Smooth muscle cell of the brain vasculature (primary cell): Measurements from ENCODE around the gene G2E3.
"Not testable (repeated sequence)": the region's sequence is repeated elsewhere in the genome, so short reads cannot be mapped to it uniquely, and the experiment has no call there.

Experiments
- DNase-seq: peaks from one replicate; pipeline ENCODE4 v3.0.0-alpha.2; 2012; ENCODE audit warnings: low read depth, low spot score

The G2E3 gene

DNA sequence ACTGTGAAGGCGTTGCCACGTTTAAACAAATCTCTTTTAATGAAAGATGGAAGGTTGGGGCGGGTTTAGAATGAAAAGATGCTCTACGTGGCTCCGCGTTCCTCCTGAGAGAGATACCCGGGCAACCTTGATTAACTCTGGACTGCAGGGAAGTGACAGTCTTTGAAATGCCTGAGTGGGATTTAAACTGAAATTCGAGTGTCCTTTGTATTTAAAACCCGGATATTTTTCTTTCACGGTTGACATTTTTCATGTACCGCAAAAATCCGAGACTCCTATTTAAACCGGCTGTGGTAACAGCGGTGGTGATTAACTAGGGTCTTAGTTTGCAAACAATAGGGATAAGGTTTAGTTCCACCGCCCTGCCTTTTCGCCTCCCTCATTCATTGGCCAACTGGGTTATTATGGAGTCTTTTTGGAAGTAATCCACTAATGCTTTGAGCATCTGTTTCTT is 707 bp downstream of the G2E3 start:
- no peak for DNase-seq

DNA sequence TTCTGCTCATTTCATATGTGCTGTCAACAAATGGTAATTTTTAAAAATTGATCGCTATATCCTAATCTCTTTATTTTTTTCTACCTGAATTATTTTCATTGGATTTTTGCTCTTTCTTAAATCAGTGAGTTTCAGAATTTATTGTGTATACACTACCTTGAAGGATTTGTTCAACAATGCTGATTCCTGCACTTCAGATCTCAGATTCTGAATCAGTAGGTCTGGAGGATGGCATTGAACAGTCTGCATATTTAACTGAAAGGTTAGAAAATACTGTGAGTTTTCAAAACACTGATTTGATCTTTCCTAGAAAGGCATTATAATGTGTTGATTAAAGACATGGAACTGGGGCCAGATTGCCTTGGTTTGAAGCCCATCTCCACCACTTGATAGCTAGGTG is 1.6 kb downstream of the G2E3 start:
- DNase-seq = no peak

DNA sequence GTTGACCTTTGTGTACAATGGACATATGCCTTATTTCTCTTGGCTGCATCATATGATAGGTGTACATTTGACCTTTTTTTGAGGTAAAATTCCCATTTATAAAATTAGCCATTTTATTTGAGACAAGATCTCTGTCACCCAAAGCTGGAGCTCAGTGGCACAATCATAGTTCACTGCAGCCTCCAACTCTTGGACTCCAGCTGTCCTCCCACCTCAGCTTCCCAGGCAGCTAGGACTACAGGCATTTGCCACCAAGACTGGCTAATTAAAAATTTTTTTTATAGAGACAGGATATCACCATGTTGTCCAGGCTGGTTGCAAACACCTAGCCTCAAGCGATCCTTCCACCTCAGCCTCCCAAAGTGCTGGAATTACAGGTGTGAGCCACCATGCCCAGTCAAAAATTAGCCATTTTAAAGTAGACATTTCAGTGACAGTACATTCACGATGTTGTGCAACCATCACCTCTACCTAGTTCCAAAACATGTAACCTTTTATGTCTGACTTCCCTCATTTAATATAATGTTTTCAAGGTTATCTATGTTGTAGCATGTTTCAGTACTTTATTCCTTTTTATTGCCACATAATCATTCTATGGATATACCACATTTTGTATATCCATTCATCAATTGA is 5.4 kb downstream of the G2E3 start:
- no peak for DNase-seq

DNA sequence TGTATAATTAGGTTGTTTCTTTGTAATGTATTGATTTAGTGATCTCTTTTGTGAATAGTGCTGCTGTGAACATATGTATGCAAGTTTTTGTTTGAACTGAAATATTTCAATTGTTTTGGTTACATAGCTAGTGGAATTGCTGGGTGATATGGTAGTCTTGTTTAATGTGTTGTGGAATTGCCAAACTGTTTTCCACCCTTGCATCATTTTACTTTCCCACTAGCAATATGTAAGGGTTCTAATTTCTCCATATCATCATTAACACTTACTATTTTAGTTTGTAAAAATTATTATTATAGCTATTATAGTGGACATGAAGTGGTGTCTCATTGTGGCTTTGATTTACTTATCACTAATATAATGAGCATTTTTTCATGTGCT is 5.9 kb downstream of the G2E3 start:
- no peak for DNase-seq

DNA sequence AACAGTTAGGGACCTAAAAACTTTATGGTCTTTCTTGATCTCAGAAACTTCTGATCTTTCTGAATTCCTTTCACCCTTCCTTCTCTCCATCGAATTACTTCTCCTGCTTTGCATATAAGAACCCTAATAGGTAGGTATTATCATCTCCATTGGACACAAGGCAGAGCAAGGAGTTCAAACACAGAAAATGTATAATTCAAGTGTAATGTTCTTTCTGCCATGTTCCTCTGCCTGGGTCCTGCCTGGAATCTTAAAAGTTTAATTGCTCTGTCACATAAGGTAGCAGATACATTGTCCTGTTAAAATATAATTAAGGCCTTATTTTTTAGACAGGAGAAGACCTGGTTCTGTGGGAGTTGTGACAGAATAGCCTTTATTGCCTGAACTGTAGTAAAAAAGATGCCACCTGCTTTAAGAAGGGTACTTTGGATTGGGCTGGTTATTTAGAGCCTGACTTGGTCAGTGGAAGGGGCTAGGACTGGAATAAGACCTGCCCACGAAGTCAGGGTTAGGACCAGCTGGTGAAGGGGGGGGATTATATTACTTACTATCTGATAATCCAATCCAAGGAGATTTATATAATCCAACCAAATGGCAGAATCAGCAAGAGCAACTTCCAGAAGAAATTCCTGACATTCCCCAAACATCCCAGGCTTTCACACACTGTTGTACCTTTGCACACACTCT is 10.4 kb downstream of the G2E3 start:
- DNase-seq = no peak

DNA sequence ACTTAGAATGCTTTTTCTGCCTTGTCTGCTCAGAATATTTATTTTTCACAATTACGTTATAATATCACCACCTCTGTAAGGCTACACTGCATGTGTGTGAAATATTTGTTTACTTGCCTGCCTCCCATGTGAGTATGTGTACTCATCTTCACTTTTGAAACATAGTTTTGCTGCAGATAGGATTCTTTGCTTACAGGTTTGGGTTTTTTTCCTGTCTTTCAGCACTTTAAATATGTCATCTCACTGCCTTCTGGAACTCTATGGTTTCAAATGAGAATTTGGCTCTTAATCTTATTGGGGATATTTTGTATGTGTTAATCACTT is 10.9 kb downstream of the G2E3 start:
- no peak for DNase-seq

DNA sequence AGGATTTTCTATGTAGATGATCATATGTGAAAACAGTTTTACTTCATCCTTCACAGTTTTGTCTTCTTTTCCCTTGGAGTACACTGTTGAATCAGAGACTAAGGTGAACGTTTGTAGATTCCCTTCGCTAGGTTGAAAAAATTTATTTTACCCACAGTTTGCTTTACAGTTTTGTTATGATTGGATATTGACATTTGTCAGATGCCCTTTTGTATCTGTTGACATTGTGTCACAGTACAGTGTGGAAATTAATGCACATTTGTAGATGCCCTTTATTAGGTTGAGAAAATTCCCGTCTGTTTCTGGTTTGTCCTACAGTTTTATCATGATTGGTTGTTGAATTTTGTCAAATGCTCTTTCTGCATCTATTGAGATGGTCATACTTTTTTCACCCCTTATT is 13.3 kb downstream of the G2E3 start:
- DNase-seq = no peak

DNA sequence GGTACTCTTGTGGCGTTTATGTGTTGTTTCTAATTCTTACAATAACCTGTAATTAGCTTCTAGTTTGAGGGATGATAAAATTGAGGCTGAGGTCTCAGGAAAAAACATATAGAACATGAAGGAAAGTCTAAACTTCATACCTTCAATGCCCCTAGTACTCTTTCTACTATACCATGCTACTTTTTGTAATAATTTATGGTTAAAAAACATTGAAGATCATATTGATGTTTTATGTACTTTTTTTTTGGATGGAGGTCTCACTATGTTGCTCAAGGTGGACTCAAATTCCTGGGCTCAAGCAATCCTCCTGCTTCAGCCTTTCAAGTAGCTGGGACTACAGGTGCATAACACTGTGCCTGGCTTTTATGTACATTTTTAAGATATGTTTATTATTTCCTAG is 13.8 kb downstream of the G2E3 start:
- DNase-seq = no peak

DNA sequence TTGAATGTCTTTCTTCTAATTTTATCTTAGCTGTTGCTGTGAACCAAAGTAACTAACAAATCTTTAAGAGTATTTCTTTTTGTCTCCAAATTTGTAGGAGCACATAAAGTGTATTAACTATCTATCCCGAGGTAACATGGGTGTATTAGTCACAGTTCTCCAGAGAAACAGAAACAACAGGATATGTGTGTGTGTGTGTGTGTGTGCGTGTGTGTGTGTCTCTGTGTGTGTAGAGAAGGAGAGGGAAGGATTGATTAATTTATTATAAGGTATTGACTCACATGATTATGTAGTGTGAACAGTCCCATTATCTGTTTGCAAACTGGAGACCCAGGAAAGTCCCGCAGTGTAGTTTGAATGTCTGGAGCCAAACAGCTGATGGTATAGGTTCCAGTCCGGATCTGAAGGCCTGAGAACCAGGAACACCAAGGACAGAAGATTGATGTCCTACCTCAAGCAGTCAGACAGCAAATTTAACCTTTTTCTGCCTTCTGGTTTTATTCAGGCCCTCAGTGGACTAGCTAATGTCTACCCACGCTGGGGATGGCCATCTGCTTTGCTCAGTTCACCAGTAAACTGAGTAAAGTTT is 14.4 kb downstream of the G2E3 start:
- no peak for DNase-seq

DNA sequence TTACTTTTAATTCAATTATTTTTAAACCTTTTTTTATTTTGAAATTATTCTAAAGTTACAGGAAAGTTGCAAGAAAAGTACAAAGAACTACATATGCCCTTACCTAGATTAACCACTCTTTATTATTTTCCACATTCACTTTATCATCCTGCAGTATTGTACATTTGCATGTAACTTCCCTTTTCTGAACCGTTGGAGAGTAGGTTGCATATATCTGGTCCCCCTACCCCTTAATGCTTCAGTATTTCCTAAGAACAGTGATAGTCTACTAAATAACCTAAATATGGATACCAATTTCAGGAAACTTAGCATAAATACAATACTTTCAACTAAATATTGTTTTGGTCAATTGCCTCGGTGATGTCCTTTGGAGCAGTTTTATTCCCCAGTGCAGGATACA is 15.0 kb downstream of the G2E3 start:
- no peak for DNase-seq

DNA sequence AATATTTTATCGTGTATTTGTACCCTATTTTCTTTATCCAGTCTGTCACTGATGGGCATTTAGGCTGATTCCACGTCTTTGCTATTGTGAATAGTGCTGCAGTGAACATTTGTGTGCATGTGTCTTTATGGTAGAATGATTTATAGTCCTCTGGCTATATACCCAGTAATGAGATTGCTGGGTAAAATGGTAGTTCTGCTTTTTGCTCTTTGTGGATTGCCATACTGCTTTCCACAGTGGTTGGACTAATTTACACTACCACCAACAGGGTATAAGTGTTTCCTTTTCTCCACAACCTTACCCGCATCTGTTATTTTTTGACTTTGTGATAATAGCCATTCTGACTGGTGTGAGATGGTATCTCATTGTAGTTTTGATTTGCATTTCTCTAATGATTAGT is 15.8 kb downstream of the G2E3 start:
- not testable (repeated sequence) for DNase-seq

DNA sequence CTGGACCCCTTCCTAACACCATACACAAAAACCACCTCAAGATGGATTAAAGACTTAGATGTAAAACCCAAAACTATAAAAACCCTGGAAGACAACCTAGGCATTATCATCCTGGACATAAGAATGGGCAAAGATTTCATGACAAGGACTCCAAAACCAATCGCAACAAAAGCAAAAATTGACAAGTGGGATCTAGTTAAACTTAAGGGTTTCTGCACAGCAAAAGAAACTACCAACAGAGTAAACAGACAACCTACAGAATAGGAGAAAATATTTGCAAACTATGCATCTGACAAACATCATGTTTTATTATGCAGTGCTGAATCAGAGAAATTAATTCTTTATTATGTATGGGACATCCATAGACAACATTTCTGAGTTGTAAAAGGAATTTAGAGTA is 17.4 kb downstream of the G2E3 start:
- not testable (repeated sequence) for DNase-seq

DNA sequence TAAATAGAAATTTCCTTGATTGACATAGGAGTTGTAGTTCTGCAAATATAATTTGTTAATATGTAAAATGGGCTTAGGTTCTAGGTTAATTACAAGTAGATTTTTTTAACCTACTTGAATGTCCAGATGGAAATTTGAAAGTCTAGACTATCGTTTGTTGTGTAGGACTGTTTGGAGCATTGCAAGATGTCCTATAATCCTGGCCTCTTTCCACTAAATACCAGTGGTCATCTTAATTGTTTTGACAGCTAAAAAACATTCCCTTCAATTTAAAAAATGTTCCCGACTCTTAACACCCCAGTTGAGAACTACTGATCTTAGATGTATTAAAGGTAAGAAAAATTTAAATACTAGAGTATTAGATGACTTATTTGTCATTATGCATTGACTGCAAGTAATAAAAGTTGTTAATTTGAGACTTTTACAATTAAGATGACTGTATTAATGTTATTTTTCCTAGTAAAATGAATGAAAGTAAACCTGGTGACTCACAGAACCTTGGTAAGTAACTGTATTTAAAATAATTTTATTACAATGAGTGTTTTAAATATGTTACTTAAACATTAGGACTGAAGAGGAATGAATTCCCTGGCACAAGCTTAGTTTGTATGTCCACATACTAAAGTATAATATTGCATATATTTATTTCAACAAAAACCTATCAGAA is 21.8 kb downstream of the G2E3 start:
- DNase-seq = no peak

DNA sequence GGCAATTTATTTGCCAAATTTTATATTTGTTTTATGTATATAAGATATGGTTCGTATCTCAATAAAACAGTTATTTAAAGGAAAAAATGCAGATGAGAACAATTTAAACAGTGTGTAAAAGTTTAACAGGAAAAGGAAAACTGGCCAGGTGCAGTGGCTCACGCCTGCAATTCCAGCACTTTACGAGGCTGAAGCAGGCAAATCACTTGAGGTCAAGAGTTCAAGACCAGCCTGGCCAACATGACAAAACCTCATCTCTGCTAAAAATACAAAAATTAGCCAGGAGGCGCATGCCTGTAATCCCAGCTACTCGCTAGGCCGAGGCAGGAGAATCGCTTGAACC is 22.3 kb downstream of the G2E3 start:
- no peak for DNase-seq

DNA sequence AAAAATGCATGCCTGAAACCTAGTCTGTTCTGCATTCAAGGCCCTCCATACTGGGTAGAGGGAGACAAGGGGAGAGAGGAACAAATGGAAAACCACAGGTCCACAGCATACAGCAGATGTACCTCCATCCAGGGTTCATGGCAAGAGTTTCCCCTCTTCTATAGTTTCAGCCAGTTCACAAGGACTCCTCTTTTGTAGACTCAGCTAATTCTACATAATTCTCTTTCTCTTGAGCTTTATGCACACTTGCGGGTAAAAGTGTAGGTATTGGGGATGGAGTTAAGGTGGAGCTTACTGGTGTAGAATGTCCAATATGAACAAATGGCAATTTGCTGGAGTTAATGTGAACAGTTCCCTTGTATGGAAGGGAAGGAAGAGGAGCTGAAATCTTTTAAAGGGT is 23.4 kb downstream of the G2E3 start:
- DNase-seq = no peak

DNA sequence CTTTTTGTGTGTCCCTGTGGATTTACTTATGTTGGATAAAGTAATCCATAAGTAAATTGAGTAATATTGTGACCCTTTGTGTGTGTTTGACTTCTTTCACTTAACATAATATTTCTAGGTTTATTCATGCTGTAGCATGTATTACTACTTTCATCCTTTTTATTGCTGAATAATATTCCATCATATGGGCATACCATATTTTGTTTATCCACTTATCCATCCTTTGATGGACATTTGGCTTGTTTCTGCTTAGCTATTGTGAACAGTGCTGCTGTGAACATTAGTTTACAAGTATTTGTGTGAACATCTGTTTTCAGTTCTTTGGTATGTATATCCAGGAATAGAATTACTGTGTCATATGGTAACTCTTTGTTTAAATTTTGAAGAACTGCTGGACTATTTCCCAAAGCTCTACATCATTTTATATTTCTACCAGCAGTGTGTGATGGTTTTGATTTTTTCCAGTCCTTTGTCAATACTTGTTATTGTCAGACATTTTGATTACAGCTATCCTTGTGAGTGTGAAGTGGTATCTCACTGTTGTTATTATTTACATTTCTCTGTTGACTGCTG is 25.2 kb downstream of the G2E3 start:
- no peak for DNase-seq

DNA sequence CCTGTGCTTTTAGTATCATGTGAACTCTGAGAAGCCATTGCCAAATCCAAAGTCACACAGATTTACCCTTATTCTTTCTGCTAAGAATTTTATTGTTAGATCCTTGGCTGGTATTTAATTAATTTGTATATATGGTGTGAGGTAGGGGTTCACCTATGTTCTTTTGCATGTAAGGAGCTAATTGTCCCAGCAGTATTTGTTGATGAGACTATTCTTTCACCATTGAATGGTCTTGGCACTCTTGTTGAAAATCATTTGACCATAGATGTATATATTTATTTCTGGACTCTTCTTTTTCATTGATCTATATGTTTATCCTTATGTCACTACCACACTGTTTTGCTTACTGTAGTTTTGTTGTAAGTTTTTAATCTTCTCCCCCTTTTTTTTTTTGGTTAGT is 26.2 kb downstream of the G2E3 start:
- DNase-seq = no peak

DNA sequence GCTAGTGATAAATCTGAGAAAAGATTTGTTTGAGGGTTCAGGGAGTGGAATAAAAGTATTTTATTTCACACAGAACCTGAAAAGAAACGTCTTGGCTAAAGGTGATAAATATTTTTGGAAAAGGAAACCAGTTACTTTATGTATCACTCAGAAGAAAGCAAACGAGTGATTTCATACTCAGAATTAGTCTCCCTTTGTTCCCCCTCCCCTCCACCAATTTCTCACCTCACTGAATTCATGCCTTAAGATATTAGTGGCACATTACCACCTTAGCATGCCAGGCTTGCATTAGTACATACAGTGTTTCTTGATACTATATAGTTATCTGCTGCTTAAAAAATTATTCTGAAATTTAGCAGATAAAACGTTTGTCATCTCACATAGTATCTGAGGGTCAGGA is 28.2 kb downstream of the G2E3 start:
- DNase-seq = no peak

DNA sequence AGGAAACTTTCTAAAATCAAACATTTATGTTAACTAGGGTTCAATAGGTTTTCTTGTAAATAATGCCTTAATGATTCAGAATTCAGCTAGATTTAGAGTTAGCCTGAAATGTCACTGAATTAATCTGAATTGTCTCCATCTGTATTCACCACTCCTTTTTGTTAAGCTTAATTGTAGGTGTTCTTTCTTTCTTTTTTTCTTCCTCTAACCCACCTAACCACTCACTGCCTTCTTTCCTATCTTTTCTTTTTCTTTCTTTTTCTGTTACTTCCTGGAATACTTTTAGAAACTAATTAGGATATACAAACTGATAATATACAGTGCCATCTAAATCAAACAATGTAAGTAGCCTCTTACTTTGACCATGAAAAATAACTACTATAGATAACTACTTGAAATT is 29.9 kb downstream of the G2E3 start:
- DNase-seq = no peak

DNA sequence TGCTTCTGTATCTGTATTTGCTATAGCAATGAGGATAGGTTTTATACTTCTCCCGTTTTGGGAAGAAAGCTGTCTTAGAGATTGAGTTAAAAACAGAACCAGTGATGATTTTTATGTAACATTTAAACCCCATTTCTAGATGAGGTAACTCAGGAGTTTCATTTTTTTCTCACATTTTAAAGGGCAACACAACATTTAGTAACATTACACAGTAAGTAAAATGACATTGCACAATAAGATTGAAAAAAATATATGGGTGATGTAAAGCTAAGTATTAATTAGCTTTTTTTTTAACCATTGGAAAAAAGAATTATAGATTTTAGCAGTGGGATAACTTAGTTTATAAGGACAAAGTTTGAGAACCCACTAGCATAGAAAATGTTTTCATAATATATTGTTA is 38.0 kb downstream of the G2E3 start:
- DNase-seq = no peak

DNA sequence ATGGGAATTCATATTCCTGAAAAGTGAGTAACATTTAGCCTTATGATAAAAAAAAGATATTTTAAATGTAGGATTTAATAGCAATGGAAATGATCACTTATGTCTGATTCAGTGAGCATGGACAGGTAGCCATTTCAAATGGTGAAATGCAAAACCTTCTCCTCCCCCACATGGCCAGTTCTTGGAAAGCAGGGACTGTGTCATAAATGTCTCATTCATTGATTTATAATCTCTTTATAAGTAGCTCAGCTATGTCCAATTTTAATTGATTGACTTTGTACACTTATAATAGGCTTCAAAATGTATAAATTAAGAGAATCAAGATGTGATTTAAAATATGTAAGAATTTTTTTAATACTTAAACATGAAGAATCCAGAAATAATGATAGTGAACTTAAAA is 38.5 kb downstream of the G2E3 start:
- no peak for DNase-seq
